GM21360 (cell line): Measurements from ENCODE around the gene ACOT11.

Source experiments
- ATAC-seq: cut with Tn5 transposase; IDR thresholded peaks from one replicate; pipeline ENCODE4 v1.9.1; 2021; ENCODE audit warnings: mild to moderate bottlenecking, moderate library complexity; ENCODE audit not compliant: unreplicated experiment

Gene ACOT11

GRCh38 chr1:54640863-54641836, 93.1 kb downstream of the ACOT11 start, which contains the start of gene MROH7:
Gene MROH7, plus strand, starts transcription at chr1:54641786. Its CDS starts 11,141 bp downstream, at chr1:54652927.
- no peak for ATAC-seq

GRCh38 chr1:54643736-54644135, 95.7 kb downstream of the ACOT11 start:
- ATAC-seq = no peak

GRCh38 chr1:54645806-54646676, 98.0 kb downstream of the ACOT11 start:
- ATAC-seq = no peak

GRCh38 chr1:54649130-54649898, 101.3 kb downstream of the ACOT11 start:
- no peak for ATAC-seq

GRCh38 chr1:54649921-54650320, 101.9 kb downstream of the ACOT11 start:
- no peak for ATAC-seq

GRCh38 chr1:54650417-54650816, 102.4 kb downstream of the ACOT11 start:
- no peak for ATAC-seq

- no peak for ATAC-seq
Measured at GRCh38 chr1:54651608-54652007, 103.6 kb downstream of the ACOT11 start.

GRCh38 chr1:54652168-54652567, 104.1 kb downstream of the ACOT11 start:
- ATAC-seq = no peak

- ATAC-seq = no peak
Measured at GRCh38 chr1:54653036-54653435, 105.0 kb downstream of the ACOT11 start.

GRCh38 chr1:54658164-54658913, 110.3 kb downstream of the ACOT11 start:
- no peak for ATAC-seq
